Neuronal stem cell (in vitro differentiated cells): ENCODE data around the gene CCM2L.

Experiments used
- DNase-seq: peaks from one replicate; pipeline ENCODE4 v3.0.0-alpha.2; 2013; ENCODE audit warnings: low spot score
- H2AFZ ChIP-seq: one replicate; pipeline ENCODE4 v1.6.1; 2013; ENCODE audit warnings: mild to moderate bottlenecking, low read length, inconsistent platforms
- H2AK5ac ChIP-seq: 2 replicates; pipeline ENCODE4 v1.6.1; 2013; ENCODE audit warnings: low read depth, mild to moderate bottlenecking, inconsistent platforms, low read length, moderate library complexity, mixed read lengths
- H2BK120ac ChIP-seq: 2 replicates; pipeline ENCODE4 v1.6.1; 2013; ENCODE audit warnings: low read depth, mild to moderate bottlenecking, inconsistent platforms, low read length, moderate library complexity, mixed read lengths
- H2BK12ac ChIP-seq: one replicate; pipeline ENCODE4 v1.6.1; 2013; ENCODE audit warnings: low read length, inconsistent platforms
- H2BK15ac ChIP-seq: 2 replicates; pipeline ENCODE4 v1.6.1; 2013; ENCODE audit warnings: mild to moderate bottlenecking, low read length, inconsistent platforms, mixed read lengths
- H2BK5ac ChIP-seq: one replicate; pipeline ENCODE4 v1.6.1; 2013; ENCODE audit warnings: inconsistent platforms, mild to moderate bottlenecking, low read length, moderate library complexity
- H3K14ac ChIP-seq: one replicate; pipeline ENCODE4 v1.6.1; 2013; ENCODE audit warnings: low read length, inconsistent platforms
- H3K18ac ChIP-seq: 2 replicates; pipeline ENCODE4 v1.6.1; 2013; ENCODE audit warnings: low read length, inconsistent platforms
- H3K23ac ChIP-seq: 2 replicates; pipeline ENCODE4 v1.6.1; 2013; ENCODE audit warnings: low read depth, mild to moderate bottlenecking, mixed read lengths, low read length, inconsistent platforms; ENCODE audit not compliant: poor library complexity
- H3K27ac ChIP-seq: replicated peaks from 3 replicates; pipeline ENCODE4 v1.5.1; 2013; ENCODE audit warnings: low read length, inconsistent platforms
- H3K27me3 ChIP-seq, 3 experiments: 2 replicates each; pipeline ENCODE4 v1.6.1; 2013; ENCODE audit warnings: low read length in 3 of 3, mild to moderate bottlenecking in 2 of 3, inconsistent platforms in 1 of 3, low read depth in 1 of 3, mixed read lengths in 1 of 3, moderate library complexity in 1 of 3; ENCODE audit not compliant: control insufficient read depth in 3 of 3, insufficient read depth in 3 of 3
- H3K36me3 ChIP-seq, 2 donors: replicated peaks in 1 of 2; 2 replicates each; pipeline ENCODE4 v1.6.1; 2013; ENCODE audit warnings: low read length in 2 of 2; ENCODE audit not compliant: control insufficient read depth in 2 of 2, insufficient read depth in 2 of 2
- H3K4ac ChIP-seq: 2 replicates; pipeline ENCODE4 v1.6.1; 2013; ENCODE audit warnings: inconsistent platforms, mild to moderate bottlenecking, low read length, moderate library complexity
- H3K4me1 ChIP-seq, 2 donors: 1 replicate in 1 of 2; 2 replicates in 1 of 2; pipeline ENCODE4 v1.6.1; 2013; ENCODE audit warnings: low read length in 2 of 2, low read depth in 1 of 2; ENCODE audit not compliant: control insufficient read depth in 2 of 2, insufficient read depth in 1 of 2
- H3K4me2 ChIP-seq: one replicate; pipeline ENCODE4 v1.6.1; 2013; ENCODE audit warnings: mild to moderate bottlenecking, low read length, inconsistent platforms; ENCODE audit not compliant: insufficient read depth, poor library complexity, severe bottlenecking
- H3K4me3 ChIP-seq, 2 donors: 2 replicates each; pipeline ENCODE4 v1.5.1; 2013; ENCODE audit warnings: low read length in 2 of 2, mild to moderate bottlenecking in 2 of 2, inconsistent platforms in 1 of 2, moderate library complexity in 1 of 2
- H3K79me1 ChIP-seq: one replicate; pipeline ENCODE4 v1.6.1; 2013; ENCODE audit warnings: low read depth, mild to moderate bottlenecking, inconsistent platforms, low read length, moderate library complexity
- H3K9ac ChIP-seq: one replicate; pipeline ENCODE4 v1.6.1; 2013; ENCODE audit warnings: mild to moderate bottlenecking, low read depth, low read length, inconsistent platforms; ENCODE audit not compliant: poor library complexity
- H3K9me3 ChIP-seq, 2 donors: replicated peaks in 1 of 2; 2 replicates each; pipeline versions ENCODE3 to v1.6.1; 2013; ENCODE audit warnings: low read length in 2 of 2, mild to moderate bottlenecking in 2 of 2, inconsistent platforms in 1 of 2, low read depth in 1 of 2, mixed read lengths in 1 of 2, moderate library complexity in 1 of 2; ENCODE audit not compliant: control insufficient read depth in 2 of 2, insufficient read depth in 1 of 2
- H4K8ac ChIP-seq: one replicate; pipeline ENCODE4 v1.6.1; 2013; ENCODE audit warnings: low read depth, mild to moderate bottlenecking, inconsistent platforms, low read length, moderate library complexity
- H4K91ac ChIP-seq: one replicate; pipeline ENCODE4 v1.6.1; 2013; ENCODE audit warnings: low read length, low read depth, mild to moderate bottlenecking, inconsistent platforms; ENCODE audit not compliant: poor library complexity
- whole genome bisulfite sequencing, 2 donors: extraction: QIAGEN DNeasy Blood & Tissue Kit; methylation state at CpG; one replicate each; pipeline ENCODE4 v1.1.7; 2013; ENCODE audit warnings: missing lambda C conversion rate in 2 of 2, mixed read lengths in 1 of 2; ENCODE audit not compliant: insufficient read length in 2 of 2, insufficient replicate concordance in 1 of 2; ENCODE audit errors: extremely low coverage in 2 of 2; 5-methylcytosine and 5-hydroxymethylcytosine counted together

The CCM2L gene

GRCh38 chr20:32028647-32029372 is 18.6 kb downstream of the CCM2L start:
- H3K36me3 ChIP-seq = no peaks in the 10 kb centered on the region
- no peak overlapping the region for H3K9ac ChIP-seq
- no peaks in the 10 kb centered on the region for H3K79me1 ChIP-seq
- peaks cover 0 to 5% of the 10 kb centered on the region in 2 donors for H3K4me1 ChIP-seq
- DNase-seq = no peak
- H3K27ac ChIP-seq = no peak overlapping the region
- peak overlapping the region; percentile 23 for H3K18ac ChIP-seq
- no peak overlapping the region for H2BK15ac ChIP-seq
- peak overlapping the region; percentile 79 for H2AFZ ChIP-seq
- no peak overlapping the region for H3K14ac ChIP-seq
- no peaks in the 10 kb centered on the region for H3K9me3 ChIP-seq
- H3K23ac ChIP-seq = peak overlapping the region; percentile 6
- peaks cover 0 to 46% (median 6%) of the 10 kb centered on the region in 3 experiments for H3K27me3 ChIP-seq
- peak overlapping the region in 1 of 2 donors; percentile 31 for H3K4me3 ChIP-seq
- H4K8ac ChIP-seq = no peak overlapping the region
- H4K91ac ChIP-seq = no peak overlapping the region
- WGBS, 2 donors = no CpG with 5 or more reads among the region's 12 CpGs
- no peak overlapping the region for H2AK5ac ChIP-seq
- H3K4ac ChIP-seq = no peak overlapping the region
- no peak overlapping the region for H2BK120ac ChIP-seq
- H3K4me2 ChIP-seq = no peak overlapping the region
- peak overlapping the region; percentile 2 for H2BK12ac ChIP-seq
- no peak overlapping the region for H2BK5ac ChIP-seq

DNA sequence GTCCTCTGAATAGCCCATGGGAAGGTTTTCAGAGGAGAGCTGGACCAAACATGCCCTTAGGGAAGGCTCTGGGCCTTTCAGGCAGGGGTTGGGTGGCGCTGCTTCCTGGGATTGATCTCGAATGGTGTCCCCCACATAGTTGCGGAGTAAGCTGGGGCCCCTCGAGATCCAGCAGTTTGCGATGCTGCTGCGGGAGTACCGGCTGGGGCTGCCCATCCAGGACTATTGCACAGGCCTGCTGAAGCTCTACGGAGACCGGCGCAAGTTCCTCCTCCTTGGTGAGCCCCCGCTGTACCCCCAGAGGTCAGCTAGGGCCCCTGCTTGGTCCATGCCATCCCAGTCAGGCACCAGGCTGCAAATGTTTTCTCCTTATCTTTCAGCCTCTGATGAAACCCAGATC is 19.3 kb downstream of the CCM2L start:
- Histone ChIP-seq H2BK15ac (no peak overlapping the region), H4K91ac (no peak overlapping the region), H3K4me3 (no peak overlapping the region), H3K79me1 (no peaks in the 10 kb centered on the region), H3K27ac (no peak overlapping the region), H3K27me3 (peaks cover 0 to 53% (median 6%) of the 10 kb centered on the region in 3 experiments), H2AK5ac (peak overlapping the region; percentile 32), H3K36me3 (no peaks in the 10 kb centered on the region), H2BK5ac (no peak overlapping the region), H3K18ac (peak overlapping the region; percentile 21), H3K9me3 (no peaks in the 10 kb centered on the region), H3K4me2 (no peak overlapping the region), H2BK12ac (no peak overlapping the region), H3K14ac (no peak overlapping the region), H3K4me1 (peaks cover 0 to 4% of the 10 kb centered on the region in 2 donors), H2BK120ac (no peak overlapping the region), H2AFZ (no peak overlapping the region), H3K4ac (no peak overlapping the region), H3K23ac (no peak overlapping the region), H4K8ac (no peak overlapping the region), H3K9ac (no peak overlapping the region)
- no CpG with 5 or more reads among the region's 11 CpGs for WGBS, 2 donors
- DNase-seq = no peak

DNA sequence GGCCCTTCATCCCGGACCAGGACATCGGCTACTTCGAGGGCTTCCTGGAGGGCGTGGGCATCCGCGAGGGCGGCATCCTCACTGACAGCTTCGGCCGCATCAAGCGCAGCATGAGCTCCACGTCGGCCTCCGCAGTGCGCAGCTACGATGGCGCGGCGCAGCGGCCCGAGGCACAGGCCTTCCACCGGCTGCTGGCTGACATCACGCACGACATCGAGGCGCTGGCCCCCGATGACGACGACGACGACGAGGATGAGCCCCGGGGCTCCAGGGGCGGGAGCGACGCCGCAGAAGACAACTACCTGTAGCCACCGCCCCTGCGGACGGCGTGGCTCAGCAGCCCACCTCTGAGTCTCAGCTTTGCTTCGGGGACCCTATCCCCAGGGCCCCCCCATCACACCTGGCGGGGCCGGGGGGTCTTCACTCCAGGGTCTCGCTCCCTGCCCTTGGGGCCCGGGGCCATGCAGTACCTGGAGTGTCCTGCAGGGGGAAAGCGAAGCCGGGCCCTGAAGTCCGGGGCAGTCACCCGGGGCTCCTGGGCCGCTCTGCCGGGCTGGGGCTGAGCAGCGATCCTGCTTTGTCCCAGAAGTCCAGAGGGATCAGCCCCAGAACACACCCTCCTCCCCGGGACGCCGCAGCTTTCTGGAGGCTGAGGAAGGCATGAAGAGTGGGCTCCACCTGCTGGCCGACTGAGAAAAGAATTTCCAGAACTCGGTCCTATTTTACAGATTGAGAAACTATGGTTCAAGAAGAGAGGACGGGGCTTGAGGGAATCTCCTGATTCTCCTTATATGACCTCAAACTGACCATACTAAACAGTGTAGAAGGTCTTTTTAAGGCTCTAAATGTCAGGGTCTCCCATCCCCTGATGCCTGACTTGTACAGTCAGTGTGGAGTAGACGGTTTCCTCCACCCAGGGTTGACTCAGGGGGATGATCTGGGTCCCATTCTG is 21.0 kb downstream of the CCM2L start:
- H3K4ac ChIP-seq = no peak overlapping the region
- peak overlapping the region; percentile 37 for H3K9ac ChIP-seq
- peak overlapping the region in 1 of 2 donors; percentile 25 for H3K4me3 ChIP-seq
- H4K91ac ChIP-seq = no peak overlapping the region
- no CpG with 5 or more reads among the region's 59 CpGs for WGBS, 2 donors
- H2BK5ac ChIP-seq = no peak overlapping the region
- peak overlapping the region; percentile 4 for H3K23ac ChIP-seq
- H3K36me3 ChIP-seq = no peaks in the 10 kb centered on the region
- peak overlapping the region; percentile 2 for H2AK5ac ChIP-seq
- no peak overlapping the region for H2BK120ac ChIP-seq
- H3K9me3 ChIP-seq = no peaks in the 10 kb centered on the region
- H3K4me1 ChIP-seq = peaks cover 0 to 4% of the 10 kb centered on the region in 2 donors
- no peak overlapping the region for H2BK12ac ChIP-seq
- DNase-seq = peak; percentile 84
- peak overlapping the region; percentile 90 for H3K18ac ChIP-seq
- peak overlapping the region; percentile 76 for H2AFZ ChIP-seq
- H3K27ac ChIP-seq = no peak overlapping the region
- H3K27me3 ChIP-seq = peaks cover 0 to 63% (median 8%) of the 10 kb centered on the region in 3 experiments
- H3K14ac ChIP-seq = peak overlapping the region; percentile 42
- H2BK15ac ChIP-seq = peak overlapping the region; percentile 1
- peak overlapping the region; percentile 58 for H3K4me2 ChIP-seq
- H4K8ac ChIP-seq = no peak overlapping the region
- no peaks in the 10 kb centered on the region for H3K79me1 ChIP-seq

GRCh38 chr20:32033316-32033715 is 23.1 kb downstream of the CCM2L start:
- Histone ChIP-seq H3K4me3 (no peak overlapping the region), H2BK5ac (no peak overlapping the region), H3K27me3 (peaks cover 0 to 65% (median 8%) of the 10 kb centered on the region in 3 experiments), H2AFZ (no peak overlapping the region), H3K27ac (no peak overlapping the region), H3K4me2 (no peak overlapping the region), H3K23ac (no peak overlapping the region), H2BK120ac (no peak overlapping the region), H2BK15ac (no peak overlapping the region), H3K9me3 (no peaks in the 10 kb centered on the region), H3K9ac (no peak overlapping the region), H3K4me1 (peaks cover 0 to 4% of the 10 kb centered on the region in 2 donors), H2AK5ac (no peak overlapping the region), H3K18ac (no peak overlapping the region), H3K36me3 (no peaks in the 10 kb centered on the region), H3K14ac (no peak overlapping the region), H4K91ac (no peak overlapping the region), H4K8ac (no peak overlapping the region), H2BK12ac (no peak overlapping the region), H3K79me1 (no peaks in the 10 kb centered on the region), H3K4ac (no peak overlapping the region)
- no peak for DNase-seq
- WGBS, 2 donors = no CpG with 5 or more reads among the region's 2 CpGs
